ENCODE data around the gene DEF6.

DEF6 gene

DNA sequence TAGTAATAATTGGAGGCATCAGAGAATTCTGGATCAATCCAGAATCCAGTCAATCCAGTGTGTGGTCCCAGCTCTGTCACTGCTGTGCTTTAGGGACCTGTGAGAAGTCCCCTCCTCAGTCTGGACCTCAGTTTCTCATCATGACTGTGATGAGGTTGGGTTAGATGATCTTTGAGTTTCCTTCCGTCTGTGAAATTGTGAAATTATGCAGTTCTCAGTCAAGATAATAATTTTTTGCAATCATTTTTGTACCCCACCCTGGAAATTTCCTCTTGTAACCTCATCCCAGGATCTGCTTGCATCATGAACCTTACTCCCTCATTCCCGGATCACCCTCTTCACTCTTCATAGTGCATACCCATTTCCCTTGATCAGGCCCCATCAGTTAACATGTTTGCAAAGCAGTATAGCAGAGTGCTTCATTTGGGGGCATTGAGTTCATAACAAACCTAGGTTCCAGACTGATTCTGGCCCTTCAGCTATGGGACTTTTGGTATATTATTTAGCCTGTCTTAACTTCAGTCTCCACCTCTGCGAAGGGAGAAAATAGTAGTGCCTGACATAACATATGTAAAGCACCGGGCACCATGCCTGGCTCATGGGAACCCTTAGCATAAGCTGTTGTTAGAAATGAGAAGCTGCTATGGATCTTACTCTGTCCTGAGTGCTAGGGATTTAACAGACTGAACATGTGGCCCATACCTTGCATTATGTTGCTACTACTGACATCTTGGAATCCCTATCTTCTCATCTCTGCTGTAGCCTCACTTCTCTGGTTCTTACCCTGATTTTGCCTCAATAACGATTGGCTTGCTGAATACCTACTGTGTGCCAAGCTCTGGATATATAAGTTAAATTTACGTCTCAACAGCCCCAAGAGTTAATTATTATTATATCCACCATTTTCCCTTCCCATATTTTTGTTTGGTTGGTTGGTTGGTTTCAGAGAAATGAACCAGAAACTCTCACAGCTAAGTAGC is 36.7 kb upstream of the DEF6 start:
- H4K20me1 ChIP-seq (ENCODE audit: insufficient read depth, low read length) = no peaks in the 10 kb centered on the region
- TF ChIP-seq EZH2phosphoT487 (IDR thresholded peaks at IDR 0.05; ENCODE audit: low read length) (no peak), EZH2 (optimal IDR thresholded peaks at IDR 0.05; ENCODE audit: low read depth, low read length) (no peak)
- TF ChIP-seq, protein P1, sequence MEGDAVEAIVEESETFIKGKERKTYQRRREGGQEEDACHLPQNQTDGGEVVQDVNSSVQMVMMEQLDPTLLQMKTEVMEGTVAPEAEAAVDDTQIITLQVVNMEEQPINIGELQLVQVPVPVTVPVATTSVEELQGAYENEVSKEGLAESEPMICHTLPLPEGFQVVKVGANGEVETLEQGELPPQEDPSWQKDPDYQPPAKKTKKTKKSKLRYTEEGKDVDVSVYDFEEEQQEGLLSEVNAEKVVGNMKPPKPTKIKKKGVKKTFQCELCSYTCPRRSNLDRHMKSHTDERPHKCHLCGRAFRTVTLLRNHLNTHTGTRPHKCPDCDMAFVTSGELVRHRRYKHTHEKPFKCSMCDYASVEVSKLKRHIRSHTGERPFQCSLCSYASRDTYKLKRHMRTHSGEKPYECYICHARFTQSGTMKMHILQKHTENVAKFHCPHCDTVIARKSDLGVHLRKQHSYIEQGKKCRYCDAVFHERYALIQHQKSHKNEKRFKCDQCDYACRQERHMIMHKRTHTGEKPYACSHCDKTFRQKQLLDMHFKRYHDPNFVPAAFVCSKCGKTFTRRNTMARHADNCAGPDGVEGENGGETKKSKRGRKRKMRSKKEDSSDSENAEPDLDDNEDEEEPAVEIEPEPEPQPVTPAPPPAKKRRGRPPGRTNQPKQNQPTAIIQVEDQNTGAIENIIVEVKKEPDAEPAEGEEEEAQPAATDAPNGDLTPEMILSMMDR (IDR thresholded peaks at IDR 0.05; ENCODE audit: low read length) = no peak
- no peaks in the 10 kb centered on the region for H3K9me2 ChIP-seq (replicated peaks; ENCODE audit: insufficient read depth, low read length)
- peaks cover 31% of the 10 kb centered on the region for H3K79me2 ChIP-seq (ENCODE audit: low read length)
- no peaks in the 10 kb centered on the region for H3K27me3 ChIP-seq (replicated peaks; ENCODE audit: insufficient read depth, low read length)
- no peak for DNase-seq
- peaks cover 16% of the 10 kb centered on the region for H3F3A ChIP-seq (ENCODE audit: insufficient read depth, low read length)
- H2AFZ ChIP-seq (ENCODE audit: low read length) = no peak overlapping the region
- peak overlapping the region; percentile 83 for H3K4me3 ChIP-seq (ENCODE audit: low read length)
- no peaks in the 10 kb centered on the region for H3K9me3 ChIP-seq (replicated peaks; ENCODE audit: insufficient read depth, low read length)
- H3K4me1 ChIP-seq (ENCODE audit: low read length) = peaks cover 18% of the 10 kb centered on the region
- no peaks in the 10 kb centered on the region for H3K36me3 ChIP-seq (replicated peaks; ENCODE audit: insufficient read depth, low read length)
- peak overlapping the region; percentile 92 for H3K4me2 ChIP-seq (ENCODE audit: low read depth, low read length)
- peak overlapping the region; percentile 95; the same call in 1 of the 2 replicates for H3K9ac ChIP-seq (ENCODE audit: low read length)
- peak overlapping the region; percentile 70; the same call in 1 of the 2 replicates for H3K27ac ChIP-seq (ENCODE audit: low read length)

DNA sequence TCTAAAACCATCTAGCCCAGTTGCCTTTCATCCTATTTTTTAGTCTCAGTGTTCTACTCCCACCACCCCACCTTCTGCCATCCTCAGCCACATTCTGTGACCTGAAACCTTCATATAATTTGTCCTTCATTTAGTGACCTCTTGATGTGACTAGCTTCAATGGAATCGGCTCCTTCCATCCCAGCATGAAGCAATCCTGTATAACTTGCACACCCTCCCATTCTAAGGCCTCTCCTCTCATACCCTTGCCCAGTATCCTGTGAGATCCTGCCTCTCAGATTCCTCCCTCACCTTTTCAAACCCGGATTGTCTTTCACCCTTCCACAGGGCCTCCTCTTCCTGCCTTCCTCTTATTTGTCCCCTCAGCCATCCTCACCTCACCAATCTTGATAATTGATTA is 35.0 kb upstream of the DEF6 start:
- no peak overlapping the region for H3K27ac ChIP-seq (ENCODE audit: low read length)

DNA sequence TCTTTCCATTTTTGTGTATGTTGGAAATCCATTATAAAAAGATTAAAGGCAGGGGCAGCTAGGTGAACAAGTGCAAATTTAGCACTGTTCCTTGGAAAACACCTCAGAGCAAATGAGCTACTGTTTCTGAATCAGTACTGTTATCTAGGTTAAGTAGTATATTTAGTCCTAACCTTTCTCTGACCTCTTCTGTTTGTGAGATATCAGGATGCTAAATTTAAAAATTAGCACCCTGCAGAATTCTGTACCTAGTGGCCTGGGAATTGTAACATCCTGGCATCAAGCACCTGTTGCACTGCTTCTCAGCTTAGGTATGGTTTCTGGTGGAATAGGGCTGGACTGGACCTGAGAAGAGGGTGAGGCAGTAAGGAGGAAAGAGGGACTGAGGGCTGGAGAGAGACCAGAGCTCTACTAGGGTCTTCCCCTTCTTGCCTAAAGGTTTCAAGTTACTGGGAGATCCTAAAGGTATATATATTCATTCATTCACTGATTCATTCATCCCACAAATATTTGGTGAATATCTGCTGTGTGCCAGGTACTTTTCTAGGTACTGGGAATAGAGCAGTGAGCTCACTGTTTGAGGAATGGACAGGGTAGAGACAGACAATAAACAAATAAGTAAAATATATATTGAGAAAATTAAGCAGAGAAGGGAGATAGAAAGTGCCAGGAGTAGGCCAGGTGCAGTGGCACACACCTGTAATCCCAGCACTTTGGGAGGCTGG is 32.9 kb upstream of the DEF6 start:
- peaks cover 15% of the 10 kb centered on the region for H3K4me1 ChIP-seq (ENCODE audit: low read length)
- no peaks in the 10 kb centered on the region for H4K20me1 ChIP-seq (ENCODE audit: insufficient read depth, low read length)
- peaks cover 24% of the 10 kb centered on the region for H3K79me2 ChIP-seq (ENCODE audit: low read length)
- TF ChIP-seq EZH2phosphoT487 (IDR thresholded peaks at IDR 0.05; ENCODE audit: low read length) (no peak), EZH2 (optimal IDR thresholded peaks at IDR 0.05; ENCODE audit: low read depth, low read length) (no peak)
- TF ChIP-seq, protein P1 (IDR thresholded peaks at IDR 0.05; ENCODE audit: low read length) = no peak
- H3K36me3 ChIP-seq (replicated peaks; ENCODE audit: insufficient read depth, low read length) = no peaks in the 10 kb centered on the region
- no peak for DNase-seq
- H3F3A ChIP-seq (ENCODE audit: insufficient read depth, low read length) = peaks cover 10% of the 10 kb centered on the region
- H3K9me3 ChIP-seq (replicated peaks; ENCODE audit: insufficient read depth, low read length) = no peaks in the 10 kb centered on the region
- H3K9me2 ChIP-seq (replicated peaks; ENCODE audit: insufficient read depth, low read length) = no peaks in the 10 kb centered on the region
- no peak overlapping the region for H3K9ac ChIP-seq (ENCODE audit: low read length)
- H2AFZ ChIP-seq (ENCODE audit: low read length) = no peak overlapping the region
- no peak overlapping the region for H3K4me2 ChIP-seq (ENCODE audit: low read depth, low read length)
- H3K4me3 ChIP-seq (ENCODE audit: low read length) = no peak overlapping the region
- H3K27ac ChIP-seq (ENCODE audit: low read length) = no peak overlapping the region
- H3K27me3 ChIP-seq (replicated peaks; ENCODE audit: insufficient read depth, low read length) = no peaks in the 10 kb centered on the region

More for the DNA sequence above, 35.0 kb upstream of the DEF6 start:
- peaks cover 18% of the 10 kb centered on the region for H3K4me1 ChIP-seq (ENCODE audit: low read length)
- H3K4me3 ChIP-seq (ENCODE audit: low read length) = no peak overlapping the region
- H3F3A ChIP-seq (ENCODE audit: insufficient read depth, low read length) = peaks cover 16% of the 10 kb centered on the region
- no peaks in the 10 kb centered on the region for H3K27me3 ChIP-seq (replicated peaks; ENCODE audit: insufficient read depth, low read length)
- no peak overlapping the region for H2AFZ ChIP-seq (ENCODE audit: low read length)
- H3K36me3 ChIP-seq (replicated peaks; ENCODE audit: insufficient read depth, low read length) = no peaks in the 10 kb centered on the region
- no peaks in the 10 kb centered on the region for H3K9me2 ChIP-seq (replicated peaks; ENCODE audit: insufficient read depth, low read length)
- H3K79me2 ChIP-seq (ENCODE audit: low read length) = peaks cover 31% of the 10 kb centered on the region
- TF ChIP-seq, protein P1 (IDR thresholded peaks at IDR 0.05; ENCODE audit: low read length) = no peak
- no peak for TF ChIP-seq EZH2 (optimal IDR thresholded peaks at IDR 0.05; ENCODE audit: low read depth, low read length)
- TF ChIP-seq EZH2phosphoT487 (IDR thresholded peaks at IDR 0.05; ENCODE audit: low read length) = no peak
- no peak for DNase-seq
- H3K4me2 ChIP-seq (ENCODE audit: low read depth, low read length) = no peak overlapping the region
- H3K9ac ChIP-seq (ENCODE audit: low read length) = no peak overlapping the region
- no peaks in the 10 kb centered on the region for H4K20me1 ChIP-seq (ENCODE audit: insufficient read depth, low read length)
- no peaks in the 10 kb centered on the region for H3K9me3 ChIP-seq (replicated peaks; ENCODE audit: insufficient read depth, low read length)

All from MM.1S (cell line).